ENCODE measurements around the gene BICRAL.
"Not testable (repeated sequence)": the region's sequence is repeated elsewhere in the genome, so short reads cannot be mapped to it uniquely, and the experiment has no call there.

BICRAL gene

DNA sequence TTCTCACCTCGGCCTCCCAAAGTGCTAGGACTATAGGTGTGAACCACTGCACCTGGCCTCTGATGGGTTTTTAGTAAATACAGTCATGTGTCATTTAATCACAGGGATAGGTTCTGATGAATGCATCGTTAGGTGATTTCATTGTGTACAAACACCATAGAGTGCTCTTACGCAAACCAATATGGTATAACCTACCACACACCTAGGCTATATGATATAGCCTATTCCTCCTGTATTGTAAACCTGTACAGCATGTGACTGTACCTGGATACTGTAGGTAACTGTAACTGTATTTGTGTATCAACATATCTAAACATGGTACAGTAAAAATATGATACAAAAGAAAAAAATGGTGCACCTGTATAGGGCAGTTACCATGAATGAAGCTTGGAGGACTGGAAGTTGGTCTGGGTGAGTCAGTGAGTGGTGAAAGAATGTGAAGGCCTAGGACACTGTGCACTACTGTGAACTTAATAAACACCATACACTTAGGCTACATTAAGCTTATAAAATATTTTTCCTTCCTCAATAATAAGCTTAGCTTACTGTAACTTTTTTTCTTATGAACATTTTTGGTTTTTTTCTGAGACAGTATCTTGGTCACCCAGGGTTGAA, 10.0 kb downstream of the BICRAL start:
- DNase-seq (ENCODE audit: extremely low spot score): no peak
- CTCF ChIA-PET: interaction anchor here (0.6 kb wide), 2 partner anchors 97 to 244 kb away, joined by 5 read pairs; no protein-coding TSS in a partner anchor
- TF ChIP-seq ZNF384 (IDR thresholded peaks at IDR 0.05) (no peak), ELF4 (IDR thresholded peaks at IDR 0.05) (no peak), FOXM1 (IDR thresholded peaks at IDR 0.05; ENCODE audit: borderline replicate concordance) (no peak), CTBP1 (IDR thresholded peaks at IDR 0.05; ENCODE audit: borderline replicate concordance) (no peak), HDGF (IDR thresholded peaks at IDR 0.05; ENCODE audit: borderline replicate concordance) (no peak), SP1 (IDR thresholded peaks at IDR 0.05) (no peak), FOXA1 (IDR thresholded peaks at IDR 0.05) (no peak), LEF1 (IDR thresholded peaks at IDR 0.05; ENCODE audit: borderline replicate concordance) (no peak), BHLHE40 (IDR thresholded peaks at IDR 0.05; ENCODE audit: borderline replicate concordance) (no peak)
- TF ChIP-seq, protein P1, sequence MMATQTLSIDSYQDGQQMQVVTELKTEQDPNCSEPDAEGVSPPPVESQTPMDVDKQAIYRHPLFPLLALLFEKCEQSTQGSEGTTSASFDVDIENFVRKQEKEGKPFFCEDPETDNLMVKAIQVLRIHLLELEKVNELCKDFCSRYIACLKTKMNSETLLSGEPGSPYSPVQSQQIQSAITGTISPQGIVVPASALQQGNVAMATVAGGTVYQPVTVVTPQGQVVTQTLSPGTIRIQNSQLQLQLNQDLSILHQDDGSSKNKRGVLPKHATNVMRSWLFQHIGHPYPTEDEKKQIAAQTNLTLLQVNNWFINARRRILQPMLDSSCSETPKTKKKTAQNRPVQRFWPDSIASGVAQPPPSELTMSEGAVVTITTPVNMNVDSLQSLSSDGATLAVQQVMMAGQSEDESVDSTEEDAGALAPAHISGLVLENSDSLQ (IDR thresholded peaks at IDR 0.05): no peak
- POLR2A ChIA-PET: interaction anchor here (1.2 kb wide), 1 partner anchor 9 kb away, joined by 4 read pairs; the partner anchor contains the start of gene BICRAL

DNA sequence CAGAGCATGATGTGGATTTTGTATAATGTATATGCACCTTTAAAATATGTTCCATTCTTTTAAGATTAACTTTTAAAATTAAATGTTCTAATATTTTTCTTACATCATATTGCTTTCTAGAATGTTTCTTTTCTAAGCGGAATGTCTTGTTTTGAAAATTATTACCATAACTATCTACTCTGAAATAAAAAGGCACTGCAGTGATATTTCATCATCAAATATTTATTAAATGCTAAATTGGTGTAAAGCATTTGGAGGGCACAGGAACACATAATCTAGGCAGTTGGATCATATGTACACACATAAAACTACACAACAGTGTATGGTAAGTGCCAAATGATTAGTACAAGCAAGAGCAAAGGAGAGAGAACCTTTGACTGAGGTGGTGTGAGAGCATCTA, 13.8 kb downstream of the BICRAL start:
- CTCF ChIA-PET: no interaction called here
- POLR2A ChIA-PET: no interaction called here
- no peak for DNase-seq (ENCODE audit: extremely low spot score)
- TF ChIP-seq ELF4 (IDR thresholded peaks at IDR 0.05) (no peak), NFRKB (IDR thresholded peaks at IDR 0.05) (no peak), CTBP1 (IDR thresholded peaks at IDR 0.05; ENCODE audit: borderline replicate concordance) (no peak), BHLHE40 (IDR thresholded peaks at IDR 0.05; ENCODE audit: borderline replicate concordance) (no peak), TARDBP (IDR thresholded peaks at IDR 0.05) (no peak), LEF1 (IDR thresholded peaks at IDR 0.05; ENCODE audit: borderline replicate concordance) (no peak), SUZ12 (IDR thresholded peaks at IDR 0.05) (no peak), L3MBTL2 (conservative IDR thresholded peaks at IDR 0.05) (no peak), HDGF (IDR thresholded peaks at IDR 0.05; ENCODE audit: borderline replicate concordance) (no peak), SP1 (IDR thresholded peaks at IDR 0.05) (no peak)

DNA sequence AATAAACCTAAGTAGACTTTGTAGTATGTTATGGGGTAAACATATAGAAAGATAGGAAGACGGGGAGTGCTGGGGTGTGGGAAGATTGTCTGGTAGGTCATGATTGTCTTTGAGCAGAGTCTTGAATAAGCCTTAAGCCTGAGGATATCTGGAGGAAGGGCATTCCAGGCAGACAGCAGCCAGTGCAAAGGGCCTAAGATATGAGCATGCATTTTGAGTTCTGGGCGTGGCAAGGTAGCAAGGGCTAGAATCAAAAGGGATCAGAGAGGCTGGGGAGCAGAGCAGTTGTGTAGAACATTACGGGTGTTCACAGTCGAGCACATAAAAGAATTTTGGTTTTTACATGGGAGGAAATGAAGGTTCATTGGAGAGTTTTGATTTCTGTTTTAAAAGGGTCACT, 14.3 kb downstream of the BICRAL start:
- DNase-seq (ENCODE audit: extremely low spot score): no peak
- POLR2A ChIA-PET: no interaction called here
- CTCF ChIA-PET: no interaction called here
- TF ChIP-seq FOXK2 (IDR thresholded peaks at IDR 0.05): no peak
- TF ChIP-seq ARNT (IDR thresholded peaks at IDR 0.05): no peak
- no peak for TF ChIP-seq TARDBP (IDR thresholded peaks at IDR 0.05)
- no peak for TF ChIP-seq HDGF (IDR thresholded peaks at IDR 0.05; ENCODE audit: borderline replicate concordance)
- no peak for TF ChIP-seq L3MBTL2 (conservative IDR thresholded peaks at IDR 0.05)
- no peak for TF ChIP-seq ELF4 (IDR thresholded peaks at IDR 0.05)
- TF ChIP-seq, protein P1 (IDR thresholded peaks at IDR 0.05): no peak
- TF ChIP-seq SP1 (IDR thresholded peaks at IDR 0.05): no peak
- no peak for TF ChIP-seq CTBP1 (IDR thresholded peaks at IDR 0.05; ENCODE audit: borderline replicate concordance)
- TF ChIP-seq NFRKB (IDR thresholded peaks at IDR 0.05): no peak
- TF ChIP-seq FOXM1 (IDR thresholded peaks at IDR 0.05; ENCODE audit: borderline replicate concordance): no peak
- no peak for TF ChIP-seq ZNF384 (IDR thresholded peaks at IDR 0.05)
- no peak for TF ChIP-seq FOXA1 (IDR thresholded peaks at IDR 0.05)
- no peak for TF ChIP-seq BHLHE40 (IDR thresholded peaks at IDR 0.05; ENCODE audit: borderline replicate concordance)
- no peak for TF ChIP-seq LEF1 (IDR thresholded peaks at IDR 0.05; ENCODE audit: borderline replicate concordance)
- TF ChIP-seq SUZ12 (IDR thresholded peaks at IDR 0.05): no peak

DNA sequence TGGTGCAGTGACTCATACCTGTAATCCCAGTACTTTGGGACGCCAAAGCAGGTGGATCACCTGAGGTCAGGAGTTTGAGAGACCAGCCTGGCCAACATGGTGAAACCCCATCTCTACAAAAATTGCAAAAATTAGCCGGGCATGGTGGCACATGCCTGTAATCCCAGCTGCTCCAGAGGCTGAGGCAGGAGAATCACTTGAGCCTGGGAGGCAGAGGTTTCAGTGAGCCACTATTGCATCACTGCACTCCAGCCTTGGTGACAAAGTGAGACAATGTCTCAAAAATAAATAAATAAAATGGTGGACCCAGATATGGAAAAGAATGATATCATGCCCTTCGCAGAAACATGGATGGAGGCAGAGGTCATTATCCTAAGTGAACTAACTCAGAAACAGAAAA, 15.8 kb downstream of the BICRAL start:
- DNase-seq (ENCODE audit: extremely low spot score); POLR2A ChIA-PET: not testable (repeated sequence)
- CTCF ChIA-PET: interaction anchor here (0.8 kb wide), 1 partner anchor 11 kb away, joined by 4 read pairs; no protein-coding TSS in a partner anchor

DNA sequence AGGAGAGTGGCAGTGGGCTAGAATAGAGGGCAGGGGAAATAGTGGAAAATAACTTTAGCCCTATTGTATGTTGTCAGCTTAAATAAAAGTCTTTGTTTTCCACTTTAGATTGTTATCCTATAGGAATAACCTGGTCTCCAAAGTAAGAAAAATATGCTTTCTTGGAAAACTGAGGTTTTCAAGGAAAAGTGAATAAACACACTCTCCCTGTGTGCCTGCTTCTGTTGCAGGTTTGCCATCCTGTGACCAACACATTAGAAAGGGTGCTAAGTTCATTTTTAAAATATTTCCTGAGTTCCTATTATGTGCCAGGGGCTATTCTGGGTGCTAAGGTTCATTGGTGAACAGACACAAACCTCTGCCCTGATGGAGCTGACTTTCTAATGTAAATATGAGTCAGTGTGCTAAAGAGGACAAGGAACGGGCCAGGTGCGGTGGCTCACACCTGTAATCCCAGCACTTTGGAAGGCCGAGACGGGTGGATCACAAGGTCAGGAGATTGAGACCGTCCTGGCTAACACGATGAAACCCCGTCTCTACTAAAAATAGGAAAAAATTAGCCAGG, 23.5 kb downstream of the BICRAL start:
- DNase-seq (ENCODE audit: extremely low spot score): no peak
- TF ChIP-seq ZNF384 (IDR thresholded peaks at IDR 0.05): no peak
- no peak for TF ChIP-seq SP1 (IDR thresholded peaks at IDR 0.05)
- TF ChIP-seq NFRKB (IDR thresholded peaks at IDR 0.05): no peak
- TF ChIP-seq FOXA1 (IDR thresholded peaks at IDR 0.05): no peak
- TF ChIP-seq, protein P1 (IDR thresholded peaks at IDR 0.05): no peak
- CTCF ChIA-PET: no interaction called here
- POLR2A ChIA-PET: no interaction called here

DNA sequence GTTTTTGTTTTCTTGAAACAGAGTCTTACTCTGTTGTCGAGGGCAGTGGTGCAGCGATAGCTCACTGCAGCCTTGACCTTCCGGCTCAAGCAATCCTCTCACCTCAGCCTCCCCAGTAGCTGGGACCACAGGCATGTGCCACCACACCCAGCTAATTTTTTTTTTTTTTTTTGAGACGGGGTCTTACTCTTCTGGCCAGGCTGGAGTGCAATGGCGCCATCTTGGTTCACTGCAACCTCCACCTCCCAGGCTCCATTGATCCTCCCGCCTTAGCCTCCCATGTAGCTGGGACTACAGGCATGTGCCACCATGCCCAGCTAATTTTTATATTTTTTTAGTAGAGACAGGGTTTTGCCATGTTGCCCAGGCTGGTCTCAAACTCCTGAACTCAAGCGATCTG, 24.5 kb downstream of the BICRAL start:
- POLR2A ChIA-PET: interaction anchor here (1.1 kb wide), 1 partner anchor 58 kb away, joined by 3 read pairs; no protein-coding TSS in a partner anchor

More for the DNA sequence above, 24.5 kb downstream of the BICRAL start:
- CTCF ChIA-PET; DNase-seq (ENCODE audit: extremely low spot score): not testable (repeated sequence)
